ENCODE measurements around the gene AP4M1. TPM values are rescaled to one million over a fixed set of nuclear protein-coding genes. Genes with fewer than 3 reads are reported as not detected.

AP4M1 gene
- total and polyA plus RNA-seq, 9 of the 15 experiments (the other 6 are each of a cell fraction or from before 2014, with no cell fraction given) = 1.3 to 30.9 (median 14.1) TPM

DNA sequence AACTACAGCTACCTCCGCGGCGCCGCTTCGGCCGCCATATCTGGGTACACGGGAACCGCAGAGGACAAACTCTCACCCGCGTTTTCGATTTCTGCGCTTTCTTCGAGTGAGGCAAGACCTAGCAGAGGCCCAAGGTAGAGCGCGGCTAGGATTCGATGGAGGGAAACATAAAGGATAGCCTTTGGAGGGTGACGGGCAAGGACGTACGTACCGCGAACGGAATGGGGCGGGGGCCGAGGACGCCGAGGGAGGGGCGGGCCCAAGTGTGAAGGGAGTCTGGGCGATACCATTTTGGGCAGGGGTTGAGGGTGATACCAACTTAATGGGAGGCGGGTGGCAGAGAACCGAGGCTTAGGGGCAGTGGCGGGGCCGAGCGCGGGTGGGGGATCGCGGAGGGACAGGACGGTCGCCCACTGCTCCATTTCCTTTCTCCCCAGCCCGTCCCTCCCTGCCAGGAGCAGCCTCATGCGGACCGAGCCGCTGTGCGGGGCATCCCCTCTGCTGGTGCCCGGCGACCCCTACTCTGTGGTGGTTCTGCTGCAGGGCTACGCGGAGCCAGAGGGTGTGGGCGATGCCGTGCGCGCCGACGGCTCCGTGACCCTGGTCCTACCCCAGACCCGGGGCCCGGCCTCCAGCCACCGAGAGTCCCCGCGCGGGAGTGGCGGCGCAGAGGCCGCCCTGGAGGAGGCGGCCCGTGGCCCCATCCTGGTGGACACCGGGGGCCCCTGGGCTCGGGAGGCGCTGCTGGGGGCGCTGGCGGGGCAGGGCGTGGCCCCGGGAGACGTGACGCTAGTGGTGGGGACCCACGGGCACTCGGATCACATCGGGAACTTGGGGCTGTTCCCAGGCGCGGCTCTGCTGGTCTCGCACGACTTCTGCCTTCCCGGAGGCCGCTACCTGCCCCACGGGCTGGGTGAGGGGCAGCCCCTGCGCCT lies 25.8 kb downstream of the AP4M1 start, which contains the start of gene MBLAC1 (continued):
- TF ChIP-seq, protein P1, sequence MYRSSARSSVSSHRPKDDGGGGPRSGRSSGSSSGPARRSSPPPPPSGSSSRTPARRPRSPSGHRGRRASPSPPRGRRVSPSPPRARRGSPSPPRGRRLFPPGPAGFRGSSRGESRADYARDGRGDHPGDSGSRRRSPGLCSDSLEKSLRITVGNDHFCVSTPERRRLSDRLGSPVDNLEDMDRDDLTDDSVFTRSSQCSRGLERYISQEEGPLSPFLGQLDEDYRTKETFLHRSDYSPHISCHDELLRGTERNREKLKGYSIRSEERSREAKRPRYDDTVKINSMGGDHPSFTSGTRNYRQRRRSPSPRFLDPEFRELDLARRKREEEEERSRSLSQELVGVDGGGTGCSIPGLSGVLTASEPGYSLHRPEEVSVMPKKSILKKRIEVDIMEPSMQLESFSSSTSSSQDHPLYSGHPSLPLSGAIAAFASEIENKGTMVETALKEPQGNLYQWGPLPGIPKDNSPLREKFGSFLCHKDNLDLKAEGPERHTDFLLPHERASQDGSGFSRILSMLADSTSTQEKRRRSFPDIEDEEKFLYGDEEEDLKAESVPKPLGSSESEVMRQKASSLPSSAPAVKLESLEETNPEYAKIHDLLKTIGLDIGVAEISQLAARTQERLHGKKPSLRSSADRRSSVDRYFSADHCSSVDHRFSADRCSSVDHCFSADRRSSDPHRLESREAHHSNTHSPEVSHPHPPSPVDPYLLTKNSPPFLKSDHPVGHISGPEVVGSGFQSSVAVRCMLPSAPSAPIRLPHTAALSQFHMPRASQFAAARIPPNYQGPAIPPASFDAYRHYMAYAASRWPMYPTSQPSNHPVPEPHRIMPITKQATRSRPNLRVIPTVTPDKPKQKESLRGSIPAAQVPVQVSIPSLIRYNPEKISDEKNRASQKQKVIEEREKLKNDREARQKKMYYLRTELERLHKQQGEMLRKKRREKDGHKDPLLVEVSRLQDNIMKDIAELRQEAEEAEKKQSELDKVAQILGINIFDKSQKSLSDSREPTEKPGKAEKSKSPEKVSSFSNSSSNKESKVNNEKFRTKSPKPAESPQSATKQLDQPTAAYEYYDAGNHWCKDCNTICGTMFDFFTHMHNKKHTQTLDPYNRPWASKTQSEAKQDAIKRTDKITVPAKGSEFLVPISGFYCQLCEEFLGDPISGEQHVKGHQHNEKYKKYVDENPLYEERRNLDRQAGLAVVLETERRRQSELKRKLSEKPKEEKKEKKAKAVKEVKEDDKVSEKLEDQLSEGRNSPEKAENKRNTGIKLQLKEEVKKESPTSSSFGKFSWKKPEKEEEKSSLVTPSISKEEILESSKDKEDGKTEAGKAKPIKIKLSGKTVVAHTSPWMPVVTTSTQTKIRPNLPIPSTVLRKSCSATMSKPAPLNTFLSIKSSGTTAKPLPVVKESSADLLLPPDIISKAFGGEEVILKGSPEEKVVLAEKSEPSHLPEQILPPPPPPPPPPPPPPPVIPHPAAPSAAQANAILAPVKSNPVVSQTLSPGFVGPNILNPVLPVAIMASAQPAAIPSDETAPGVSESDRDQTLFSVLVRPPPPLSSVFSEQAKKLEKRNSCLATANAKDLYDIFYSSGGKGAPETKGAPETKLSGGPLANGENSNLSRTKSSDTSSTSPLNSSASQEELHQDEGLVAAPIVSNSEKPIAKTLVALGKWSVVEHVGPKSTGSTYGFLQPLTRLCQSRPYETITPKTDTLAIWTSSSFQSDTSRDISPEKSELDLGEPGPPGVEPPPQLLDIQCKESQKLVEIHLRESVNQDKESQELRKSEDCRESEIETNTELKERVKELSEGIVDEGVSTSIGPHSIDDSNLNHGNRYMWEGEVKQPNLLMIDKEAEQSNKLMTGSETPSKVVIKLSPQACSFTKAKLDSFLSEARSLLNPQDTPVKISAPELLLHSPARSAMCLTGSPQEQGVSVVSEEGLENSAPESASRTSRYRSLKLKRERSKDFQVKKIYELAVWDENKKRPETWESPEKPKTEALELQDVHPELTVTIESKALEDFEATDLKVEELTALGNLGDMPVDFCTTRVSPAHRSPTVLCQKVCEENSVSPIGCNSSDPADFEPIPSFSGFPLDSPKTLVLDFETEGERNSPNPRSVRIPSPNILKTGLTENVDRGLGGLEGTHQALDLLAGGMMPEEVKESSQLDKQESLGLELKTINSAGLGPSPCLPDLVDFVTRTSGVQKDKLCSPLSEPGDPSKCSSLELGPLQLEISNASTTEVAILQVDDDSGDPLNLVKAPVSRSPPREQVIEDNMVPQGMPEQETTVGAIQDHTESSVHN (IDR thresholded peaks at IDR 0.05; ENCODE audit: borderline replicate concordance in 1 of 2, low read depth in 1 of 2) = no peak
- TF ChIP-seq CSDE1 (IDR thresholded peaks at IDR 0.05) (no peak), PRPF4 (IDR thresholded peaks at IDR 0.05; ENCODE audit: insufficient read depth, low read depth, low read length, poor library complexity, severe bottlenecking) (no peak), SMAD4 (CRISPR knock-in tag; conservative IDR thresholded peaks at IDR 0.05) (no peak; the same call in none of the 2 replicates), CREB1 (IDR thresholded peaks at IDR 0.05) (no peak; the same call in 1 of the 2 replicates), CREB1 (CRISPR knock-in tag; IDR thresholded peaks at IDR 0.05) (peak; percentile 41), ZNF695 (CRISPR knock-in tag; IDR thresholded peaks at IDR 0.05) (no peak), ZNF23 (CRISPR knock-in tag; IDR thresholded peaks at IDR 0.05) (0 out of 2 replicates have a peak, but pooled peaks have one; percentile 53), RAD51 (IDR thresholded peaks at IDR 0.05; ENCODE audit: borderline replicate concordance, low read depth) (no peak), POLR2H (tag; IDR thresholded peaks at IDR 0.05; ENCODE audit: low read depth) (no peak), SUPT5H (IDR thresholded peaks at IDR 0.05) (peak; percentile 95)
- TF ChIP-seq, protein P2, sequence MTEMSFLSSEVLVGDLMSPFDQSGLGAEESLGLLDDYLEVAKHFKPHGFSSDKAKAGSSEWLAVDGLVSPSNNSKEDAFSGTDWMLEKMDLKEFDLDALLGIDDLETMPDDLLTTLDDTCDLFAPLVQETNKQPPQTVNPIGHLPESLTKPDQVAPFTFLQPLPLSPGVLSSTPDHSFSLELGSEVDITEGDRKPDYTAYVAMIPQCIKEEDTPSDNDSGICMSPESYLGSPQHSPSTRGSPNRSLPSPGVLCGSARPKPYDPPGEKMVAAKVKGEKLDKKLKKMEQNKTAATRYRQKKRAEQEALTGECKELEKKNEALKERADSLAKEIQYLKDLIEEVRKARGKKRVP (CRISPR knock-in tag; IDR thresholded peaks at IDR 0.05) = no peak
- TF ChIP-seq, protein P3, sequence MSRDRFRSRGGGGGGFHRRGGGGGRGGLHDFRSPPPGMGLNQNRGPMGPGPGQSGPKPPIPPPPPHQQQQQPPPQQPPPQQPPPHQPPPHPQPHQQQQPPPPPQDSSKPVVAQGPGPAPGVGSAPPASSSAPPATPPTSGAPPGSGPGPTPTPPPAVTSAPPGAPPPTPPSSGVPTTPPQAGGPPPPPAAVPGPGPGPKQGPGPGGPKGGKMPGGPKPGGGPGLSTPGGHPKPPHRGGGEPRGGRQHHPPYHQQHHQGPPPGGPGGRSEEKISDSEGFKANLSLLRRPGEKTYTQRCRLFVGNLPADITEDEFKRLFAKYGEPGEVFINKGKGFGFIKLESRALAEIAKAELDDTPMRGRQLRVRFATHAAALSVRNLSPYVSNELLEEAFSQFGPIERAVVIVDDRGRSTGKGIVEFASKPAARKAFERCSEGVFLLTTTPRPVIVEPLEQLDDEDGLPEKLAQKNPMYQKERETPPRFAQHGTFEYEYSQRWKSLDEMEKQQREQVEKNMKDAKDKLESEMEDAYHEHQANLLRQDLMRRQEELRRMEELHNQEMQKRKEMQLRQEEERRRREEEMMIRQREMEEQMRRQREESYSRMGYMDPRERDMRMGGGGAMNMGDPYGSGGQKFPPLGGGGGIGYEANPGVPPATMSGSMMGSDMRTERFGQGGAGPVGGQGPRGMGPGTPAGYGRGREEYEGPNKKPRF (IDR thresholded peaks at IDR 0.05; ENCODE audit: low read depth, low read length) = no peak

Data from K562 (cell line).